Measurements from ENCODE around the gene GTPBP10. TPM values are rescaled to one million over a fixed set of nuclear protein-coding genes. Genes with fewer than 3 reads are reported as not detected.
A peak's percentile ranks its signal among the peaks of the same experiment; 100 is the strongest.

GTPBP10 gene
- total RNA-seq, 2 experiments from 2014 or later = 11.8 to 13.7 TPM

- Mint-ChIP-seq H3K36me3 (ENCODE audit: low read depth) (peaks cover 7% of the 10 kb centered on the region), H3K4me1 (ENCODE audit: low read depth) (peaks cover 17% of the 10 kb centered on the region), H3K9me3 (no peaks in the 10 kb centered on the region), H3K27ac (no peak overlapping the region), H3K4me3 (peak overlapping the region; percentile 96), H3K27me3 (no peaks in the 10 kb centered on the region)
- no peaks in the 10 kb centered on the region for H3K27me3 ChIP-seq (ENCODE audit: control insufficient read depth in 1 of 2, insufficient read depth in 2 of 2, low read length in 2 of 2)
- no peaks in the 10 kb centered on the region for H3K36me3 ChIP-seq (ENCODE audit: insufficient read depth, low read length)
- H3K4me1 ChIP-seq (ENCODE audit: insufficient read depth, low read length) = peaks cover 3% of the 10 kb centered on the region
- no peak for ATAC-seq (ENCODE audit: poor library complexity)
- no peak overlapping the region for H3K27ac ChIP-seq (ENCODE audit: low read depth in 1 of 2, low read length in 2 of 2)
- POLR2A ChIA-PET = no interaction called here
- intact Hi-C loops (cut with DNase I, micrococcal nuclease) = loop anchor here (5.0 kb wide), 1 partner anchor 157 kb away; the partner anchor contains the start of gene CFAP69 (in 2 of the 2)
- CTCF ChIA-PET = no interaction called here
- H3K4me3 ChIP-seq (ENCODE audit: low read length) = no peak overlapping the region
- TF ChIP-seq CTCF (IDR thresholded peaks at IDR 0.05) = no peak
- no peak for DNase-seq
- H3K9me3 ChIP-seq (ENCODE audit: control insufficient read depth in 1 of 2, insufficient read depth in 1 of 2, low read length in 2 of 2) = no peaks in the 10 kb centered on the region
Observed at GRCh38 chr7:90404777-90405176, 58.3 kb downstream of the GTPBP10 start.

GRCh38 chr7:90407484-90407821, 60.9 kb downstream of the GTPBP10 start:
- Mint-ChIP-seq H3K4me1 (ENCODE audit: low read depth) (peaks cover 17% of the 10 kb centered on the region), H3K27me3 (no peaks in the 10 kb centered on the region), H3K27ac (no peak overlapping the region), H3K36me3 (ENCODE audit: low read depth) (peaks cover 7% of the 10 kb centered on the region), H3K9me3 (no peaks in the 10 kb centered on the region), H3K4me3 (no peak overlapping the region)
- TF ChIP-seq CTCF (IDR thresholded peaks at IDR 0.05) = no peak
- no peak for ATAC-seq (ENCODE audit: poor library complexity)
- ChIA-PET POLR2A (no interaction called here), CTCF (no interaction called here)
- DNase-seq = no peak
- Histone ChIP-seq H3K27me3 (ENCODE audit: control insufficient read depth in 1 of 2, insufficient read depth in 2 of 2, low read length in 2 of 2) (no peaks in the 10 kb centered on the region), H3K27ac (ENCODE audit: low read depth in 1 of 2, low read length in 2 of 2) (no peak overlapping the region), H3K9me3 (ENCODE audit: control insufficient read depth in 1 of 2, insufficient read depth in 1 of 2, low read length in 2 of 2) (no peaks in the 10 kb centered on the region), H3K36me3 (ENCODE audit: insufficient read depth, low read length) (no peaks in the 10 kb centered on the region), H3K4me3 (ENCODE audit: low read length) (no peak overlapping the region), H3K4me1 (ENCODE audit: insufficient read depth, low read length) (peaks cover 3% of the 10 kb centered on the region)
- intact Hi-C loops (cut with DNase I, micrococcal nuclease) = loop anchor here in 1 of 2 experiments (5.0 kb wide), 1 partner anchor 160 kb away; the partner anchor contains the start of gene CFAP69

- DNase-seq (no peak), ATAC-seq (ENCODE audit: poor library complexity) (no peak)
- Histone ChIP-seq H3K27me3 (ENCODE audit: control insufficient read depth in 1 of 2, insufficient read depth in 2 of 2, low read length in 2 of 2) (no peaks in the 10 kb centered on the region), H3K4me1 (ENCODE audit: insufficient read depth, low read length) (peaks cover 3% of the 10 kb centered on the region), H3K4me3 (ENCODE audit: low read length) (no peak overlapping the region), H3K27ac (ENCODE audit: low read depth in 1 of 2, low read length in 2 of 2) (no peak overlapping the region), H3K36me3 (ENCODE audit: insufficient read depth, low read length) (no peaks in the 10 kb centered on the region), H3K9me3 (ENCODE audit: control insufficient read depth in 1 of 2, insufficient read depth in 1 of 2, low read length in 2 of 2) (no peaks in the 10 kb centered on the region)
- Mint-ChIP-seq H3K27me3 (no peaks in the 10 kb centered on the region), H3K36me3 (ENCODE audit: low read depth) (peaks cover 7% of the 10 kb centered on the region), H3K9me3 (no peaks in the 10 kb centered on the region), H3K27ac (no peak overlapping the region), H3K4me3 (no peak overlapping the region), H3K4me1 (ENCODE audit: low read depth) (peaks cover 17% of the 10 kb centered on the region)
- CTCF ChIA-PET = no interaction called here
- TF ChIP-seq CTCF (IDR thresholded peaks at IDR 0.05) = no peak
- intact Hi-C loops (cut with DNase I, micrococcal nuclease) = loop anchor here in 1 of 2 experiments (5.0 kb wide), 1 partner anchor 161 kb away; the partner anchor contains the start of gene CFAP69
- POLR2A ChIA-PET = no interaction called here
Observed at GRCh38 chr7:90408142-90408541, 61.6 kb downstream of the GTPBP10 start.

Measured in CD4-positive, alpha-beta T cell (primary cell).